Caco-2 (cell line): ENCODE measurements around the gene APMAP. TPM values are rescaled to one million over a fixed set of nuclear protein-coding genes. Genes with fewer than 3 reads are reported as not detected.

ENCODE experiments used
- BruUV-seq: library from RNA; stranded (reverse); fragments of 400-500 nt; replicated peaks from 2 replicates; lab custom pipeline; 2021; lab: Mats Ljungman, UMichigan
- CTCF ChIA-PET: fragments of 300-600 bp; sonication (Branson Sonifier 250); formaldehyde crosslinking; loops from one replicate; lab custom pipeline; 2022; ENCODE audit warnings: antibody characterized with exemption; lab: Charles Lee
- POLR2A ChIA-PET: fragments of 300-600 bp; sonication (Branson Sonifier 250); formaldehyde crosslinking; loops from one replicate; lab custom pipeline; 2022; ENCODE audit warnings: antibody characterized with exemption; lab: Charles Lee
- DNase-seq, 2 experiments: peaks; one replicate each; pipeline versions ENCODE4 v3.0.0 to v3.0.0-alpha.2; 2020 to 2022
- H3K27me3 ChIP-seq: replicated peaks from 2 replicates; pipeline ENCODE4 v1.6.0; 2011; ENCODE audit warnings: low read length; ENCODE audit not compliant: control insufficient read depth, insufficient read depth
- H3K36me3 ChIP-seq: 2 replicates; pipeline ENCODE4 v1.5.1; 2011; ENCODE audit warnings: low read length; ENCODE audit not compliant: control insufficient read depth, insufficient read depth
- H3K4me1 ChIP-seq: fragments of 250-450 bp; sonication (Bioruptor Pico); 2 replicates; pipeline ENCODE4 v1.5.1; 2020; ENCODE audit warnings: mild to moderate bottlenecking
- H3K4me3 ChIP-seq: 2 replicates; pipeline ENCODE4 v1.5.1; 2011; ENCODE audit warnings: low read depth, mild to moderate bottlenecking, control low read depth, low read length
- H3K9me3 ChIP-seq: fragments of 250-450 bp; sonication (Bioruptor Pico); 2 replicates; pipeline ENCODE4 v1.5.1; 2020; ENCODE audit warnings: mild to moderate bottlenecking, moderate library complexity
- H3K27ac Mint-ChIP-seq: one replicate; pipeline ENCODE4 v1.8.0; 2022; ENCODE audit warnings: mixed read lengths; ENCODE audit not compliant: unreplicated experiment
- H3K27me3 Mint-ChIP-seq: one replicate; pipeline ENCODE4 v1.8.0; 2022; ENCODE audit warnings: mixed read lengths; ENCODE audit not compliant: insufficient read depth, unreplicated experiment
- H3K36me3 Mint-ChIP-seq: one replicate; pipeline ENCODE4 v1.8.0; 2022; ENCODE audit warnings: mild to moderate bottlenecking, mixed read lengths; ENCODE audit not compliant: insufficient read depth, unreplicated experiment
- H3K4me1 Mint-ChIP-seq: one replicate; pipeline ENCODE4 v1.8.0; 2022; ENCODE audit warnings: low read depth, mixed read lengths; ENCODE audit not compliant: unreplicated experiment
- H3K4me3 Mint-ChIP-seq: one replicate; pipeline ENCODE4 v1.8.0; 2022; ENCODE audit warnings: mild to moderate bottlenecking, moderate library complexity, mixed read lengths; ENCODE audit not compliant: unreplicated experiment
- H3K9me3 Mint-ChIP-seq: one replicate; pipeline ENCODE4 v1.8.0; 2022; ENCODE audit warnings: mixed read lengths; ENCODE audit not compliant: unreplicated experiment
- intact Hi-C: fragments of 100-400 bp; cut with micrococcal nuclease; formaldehyde crosslinking; loops from one replicate; pipeline ENCODE4 v1.10.0; 2022; ENCODE audit not compliant: unreplicated experiment
- total RNA-seq: library from RNA; stranded (reverse); gene quantifications from 2 replicates; pipeline ENCODE4 v1.2.3, GENCODE V29; 2022
- TF ChIP-seq, protein P1 (sequence below), 2 experiments: fragments of 200-600 bp in 1 of 2; IDR thresholded peaks; 1 replicate in 1 of 2; 2 replicates in 1 of 2; pipeline versions ENCODE4 v1.5.1 to v1.8.0; 2011 to 2022; ENCODE audit warnings: antibody characterized with exemption in 1 of 2, control low read depth in 1 of 2, inconsistent platforms in 1 of 2, low read depth in 1 of 2, low read length in 1 of 2, mild to moderate bottlenecking in 1 of 2, moderate library complexity in 1 of 2; ENCODE audit not compliant: insufficient read depth in 1 of 2, severe bottlenecking in 1 of 2, unreplicated experiment in 1 of 2

Gene APMAP
- total RNA-seq, 1 experiment from 2014 or later: 138 TPM

GRCh38 chr20:25039697-25040437 is 47.3 kb upstream of the APMAP start:
- no TSS peak for BruUV-seq
- TF ChIP-seq, protein P1, sequence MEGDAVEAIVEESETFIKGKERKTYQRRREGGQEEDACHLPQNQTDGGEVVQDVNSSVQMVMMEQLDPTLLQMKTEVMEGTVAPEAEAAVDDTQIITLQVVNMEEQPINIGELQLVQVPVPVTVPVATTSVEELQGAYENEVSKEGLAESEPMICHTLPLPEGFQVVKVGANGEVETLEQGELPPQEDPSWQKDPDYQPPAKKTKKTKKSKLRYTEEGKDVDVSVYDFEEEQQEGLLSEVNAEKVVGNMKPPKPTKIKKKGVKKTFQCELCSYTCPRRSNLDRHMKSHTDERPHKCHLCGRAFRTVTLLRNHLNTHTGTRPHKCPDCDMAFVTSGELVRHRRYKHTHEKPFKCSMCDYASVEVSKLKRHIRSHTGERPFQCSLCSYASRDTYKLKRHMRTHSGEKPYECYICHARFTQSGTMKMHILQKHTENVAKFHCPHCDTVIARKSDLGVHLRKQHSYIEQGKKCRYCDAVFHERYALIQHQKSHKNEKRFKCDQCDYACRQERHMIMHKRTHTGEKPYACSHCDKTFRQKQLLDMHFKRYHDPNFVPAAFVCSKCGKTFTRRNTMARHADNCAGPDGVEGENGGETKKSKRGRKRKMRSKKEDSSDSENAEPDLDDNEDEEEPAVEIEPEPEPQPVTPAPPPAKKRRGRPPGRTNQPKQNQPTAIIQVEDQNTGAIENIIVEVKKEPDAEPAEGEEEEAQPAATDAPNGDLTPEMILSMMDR (IDR thresholded peaks at IDR 0.05; ENCODE audit: insufficient read depth in 1 of 2, low read depth in 1 of 2, low read length in 1 of 2, severe bottlenecking in 1 of 2, unreplicated experiment in 1 of 2): no peak
- Histone ChIP-seq H3K4me3 (no peak overlapping the region), H3K36me3 (peaks cover 3% of the 10 kb centered on the region), H3K4me1 (no peaks in the 10 kb centered on the region), H3K27me3 (no peaks in the 10 kb centered on the region), H3K9me3 (no peaks in the 10 kb centered on the region)
- CTCF ChIA-PET: interaction anchor here (1.6 kb wide), 1 partner anchor 207 kb away, joined by 3 read pairs; no protein-coding TSS in a partner anchor
- H3K9me3 Mint-ChIP-seq: no peaks in the 10 kb centered on the region
- H3K4me1 Mint-ChIP-seq: no peaks in the 10 kb centered on the region
- H3K27me3 Mint-ChIP-seq: no peaks in the 10 kb centered on the region
- no peak overlapping the region for H3K27ac Mint-ChIP-seq
- DNase-seq: no peak
- POLR2A ChIA-PET: no interaction called here
- H3K4me3 Mint-ChIP-seq: no peak overlapping the region
- intact Hi-C loops: no loop called here
- H3K36me3 Mint-ChIP-seq: peaks cover 32% of the 10 kb centered on the region

DNA sequence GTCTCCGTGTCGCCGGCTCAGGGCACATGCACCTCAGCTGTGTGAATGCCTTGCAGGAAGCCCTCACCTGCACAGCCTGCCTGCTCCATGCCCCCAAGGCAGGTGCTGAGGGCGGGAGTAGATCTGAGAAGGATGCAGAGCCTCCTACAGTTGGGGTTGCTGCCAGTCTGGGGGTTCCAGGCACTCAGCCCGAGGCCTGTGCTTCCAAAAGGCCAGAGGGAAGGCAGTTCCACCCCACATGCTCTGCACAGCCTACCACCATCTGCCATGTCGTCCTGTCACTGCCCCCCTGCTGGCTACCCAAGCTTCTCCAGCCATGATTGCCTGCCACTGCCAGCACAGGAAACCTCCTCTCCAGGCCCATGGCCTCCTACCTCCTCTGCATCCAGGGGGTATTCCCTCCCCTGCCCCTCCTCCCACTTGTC is 46.1 kb upstream of the APMAP start:
- TF ChIP-seq, protein P1 (IDR thresholded peaks at IDR 0.05; ENCODE audit: insufficient read depth in 1 of 2, low read depth in 1 of 2, low read length in 1 of 2, severe bottlenecking in 1 of 2, unreplicated experiment in 1 of 2): no peak
- Histone ChIP-seq H3K4me1 (no peaks in the 10 kb centered on the region), H3K9me3 (no peaks in the 10 kb centered on the region), H3K27me3 (no peaks in the 10 kb centered on the region), H3K4me3 (no peak overlapping the region), H3K36me3 (peaks cover 3% of the 10 kb centered on the region)
- intact Hi-C loops: no loop called here
- H3K9me3 Mint-ChIP-seq: no peaks in the 10 kb centered on the region
- peaks cover 1% of the 10 kb centered on the region for H3K4me1 Mint-ChIP-seq
- no peak overlapping the region for H3K4me3 Mint-ChIP-seq
- CTCF ChIA-PET: interaction anchor here (1.6 kb wide), 1 partner anchor 208 kb away, joined by 3 read pairs; no protein-coding TSS in a partner anchor
- BruUV-seq: no TSS peak
- POLR2A ChIA-PET: no interaction called here
- H3K27me3 Mint-ChIP-seq: no peaks in the 10 kb centered on the region
- H3K36me3 Mint-ChIP-seq: peaks cover 32% of the 10 kb centered on the region
- no peak for DNase-seq
- H3K27ac Mint-ChIP-seq: no peak overlapping the region

GRCh38 chr20:25038103-25038410 is 45.5 kb upstream of the APMAP start:
- H3K4me3 ChIP-seq: no peak overlapping the region
- peaks cover 2% of the 10 kb centered on the region; the same call in 1 of the 2 replicates for H3K36me3 ChIP-seq
- intact Hi-C loops: no loop called here
- ChIA-PET POLR2A (no interaction called here), CTCF (no interaction called here)
- H3K4me1 Mint-ChIP-seq: peaks cover 5% of the 10 kb centered on the region
- H3K27me3 ChIP-seq: no peaks in the 10 kb centered on the region
- TF ChIP-seq, protein P1 (IDR thresholded peaks at IDR 0.05; ENCODE audit: insufficient read depth in 1 of 2, low read depth in 1 of 2, low read length in 1 of 2, severe bottlenecking in 1 of 2, unreplicated experiment in 1 of 2): no peak
- peaks cover 4% of the 10 kb centered on the region; the same call in 1 of the 2 replicates for H3K4me1 ChIP-seq
- H3K36me3 Mint-ChIP-seq: peaks cover 32% of the 10 kb centered on the region
- no peak overlapping the region for H3K4me3 Mint-ChIP-seq
- BruUV-seq: no TSS peak
- H3K27me3 Mint-ChIP-seq: no peaks in the 10 kb centered on the region
- no peaks in the 10 kb centered on the region for H3K9me3 Mint-ChIP-seq
- DNase-seq: no peak
- no peaks in the 10 kb centered on the region for H3K9me3 ChIP-seq
- no peak overlapping the region for H3K27ac Mint-ChIP-seq
